ENCODE measurements around the gene PAFAH2. TPM values are rescaled to one million over a fixed set of nuclear protein-coding genes. Genes with fewer than 3 reads are reported as not detected.

Gene PAFAH2
- total RNA-seq, 1 experiment from 2014 or later: 8.5 TPM

GRCh38 chr1:26038477-26038876, 40.6 kb upstream of the PAFAH2 start:
- no peaks in the 10 kb centered on the region for H3K27me3 ChIP-seq (ENCODE audit: control insufficient read depth, insufficient read depth, low read length)
- H3K36me3 ChIP-seq (ENCODE audit: control insufficient read depth, insufficient read depth, low read length): peaks cover 2% of the 10 kb centered on the region; the same call in 1 of the 2 replicates
- ATAC-seq: no peak
- BruUV-seq (replicated peaks): no TSS peak
- in situ Hi-C loops (cut with HindIII; ENCODE audit: low pct_unique_long_range_greater_than_20kb, low sequenced_read_pairs) (no loop called here), intact Hi-C loops (cut with micrococcal nuclease; ENCODE audit: unreplicated experiment) (loop anchor here (5.0 to 10.0 kb wide), 3 partner anchors 56 to 109 kb away; partner anchors contain the start of gene PDIK1L)
- POLR2A ChIA-PET: interaction anchor here (0.6 kb wide), 1 partner anchor 175 kb away, joined by 8 read pairs; no protein-coding TSS in a partner anchor
- CTCF ChIA-PET: no interaction called here
- peaks cover 14% of the 10 kb centered on the region for H3K4me1 ChIP-seq (ENCODE audit: control insufficient read depth, insufficient read depth, low read length)
- H3K27ac ChIP-seq (ENCODE audit: low read length): no peak overlapping the region
- H3K9me3 ChIP-seq (ENCODE audit: control insufficient read depth, insufficient read depth, low read depth, low read length): no peaks in the 10 kb centered on the region
- no peak for TF ChIP-seq TCF7L2 (IDR thresholded peaks at IDR 0.05; ENCODE audit: low read depth, low read length)
- no peak for TF ChIP-seq POLR2AphosphoS5 (IDR thresholded peaks at IDR 0.05; ENCODE audit: low read depth, low read length)
- no peak for TF ChIP-seq CTCF (IDR thresholded peaks at IDR 0.05)
- TF ChIP-seq REST (IDR thresholded peaks at IDR 0.05; ENCODE audit: insufficient read depth in 1 of 2, low read depth in 2 of 2, low read length in 1 of 2): no peak
- TF ChIP-seq SIN3A (IDR thresholded peaks at IDR 0.05; ENCODE audit: borderline replicate concordance, insufficient read depth, low read depth, low read length): no peak
- no peak for DNase-seq (ENCODE audit: low read depth, low spot score)
- no peak overlapping the region for H3K4me3 ChIP-seq (ENCODE audit: low read depth in 2 of 2, low read length in 2 of 2)

GRCh38 chr1:26037904-26038303, 40.0 kb upstream of the PAFAH2 start:
- BruUV-seq (replicated peaks): no TSS peak
- ChIA-PET POLR2A (interaction anchor here (0.6 kb wide), 1 partner anchor 175 kb away, joined by 8 read pairs; no protein-coding TSS in a partner anchor), CTCF (no interaction called here)
- TF ChIP-seq CTCF (IDR thresholded peaks at IDR 0.05) (no peak), TCF7L2 (IDR thresholded peaks at IDR 0.05; ENCODE audit: low read depth, low read length) (no peak), SIN3A (IDR thresholded peaks at IDR 0.05; ENCODE audit: borderline replicate concordance, insufficient read depth, low read depth, low read length) (no peak), POLR2AphosphoS5 (IDR thresholded peaks at IDR 0.05; ENCODE audit: low read depth, low read length) (no peak), REST (IDR thresholded peaks at IDR 0.05; ENCODE audit: insufficient read depth in 1 of 2, low read depth in 2 of 2, low read length in 1 of 2) (no peak)
- Histone ChIP-seq H3K4me1 (ENCODE audit: control insufficient read depth, insufficient read depth, low read length) (peaks cover 14% of the 10 kb centered on the region), H3K27ac (ENCODE audit: low read length) (no peak overlapping the region), H3K4me3 (ENCODE audit: low read depth in 2 of 2, low read length in 2 of 2) (no peak overlapping the region), H3K36me3 (ENCODE audit: control insufficient read depth, insufficient read depth, low read length) (peaks cover 2% of the 10 kb centered on the region; the same call in 1 of the 2 replicates), H3K27me3 (ENCODE audit: control insufficient read depth, insufficient read depth, low read length) (no peaks in the 10 kb centered on the region), H3K9me3 (ENCODE audit: control insufficient read depth, insufficient read depth, low read depth, low read length) (no peaks in the 10 kb centered on the region)
- intact Hi-C loops (cut with micrococcal nuclease; ENCODE audit: unreplicated experiment) (loop anchor here (5.0 to 10.0 kb wide), 3 partner anchors 57 to 109 kb away; partner anchors contain the start of gene PDIK1L), in situ Hi-C loops (cut with HindIII; ENCODE audit: low pct_unique_long_range_greater_than_20kb, low sequenced_read_pairs) (no loop called here)
- DNase-seq (ENCODE audit: low read depth, low spot score) (no peak), ATAC-seq (no peak)

Data from Panc1 (cell line).